HG02981 (cell line): ENCODE results near the gene PDE8B.

ENCODE experiments used
- ATAC-seq: cut with Tn5 transposase; IDR thresholded peaks from one replicate; pipeline ENCODE4 v1.9.1; 2021; ENCODE audit warnings: mild to moderate bottlenecking, moderate library complexity; ENCODE audit not compliant: unreplicated experiment

PDE8B gene, protein sequence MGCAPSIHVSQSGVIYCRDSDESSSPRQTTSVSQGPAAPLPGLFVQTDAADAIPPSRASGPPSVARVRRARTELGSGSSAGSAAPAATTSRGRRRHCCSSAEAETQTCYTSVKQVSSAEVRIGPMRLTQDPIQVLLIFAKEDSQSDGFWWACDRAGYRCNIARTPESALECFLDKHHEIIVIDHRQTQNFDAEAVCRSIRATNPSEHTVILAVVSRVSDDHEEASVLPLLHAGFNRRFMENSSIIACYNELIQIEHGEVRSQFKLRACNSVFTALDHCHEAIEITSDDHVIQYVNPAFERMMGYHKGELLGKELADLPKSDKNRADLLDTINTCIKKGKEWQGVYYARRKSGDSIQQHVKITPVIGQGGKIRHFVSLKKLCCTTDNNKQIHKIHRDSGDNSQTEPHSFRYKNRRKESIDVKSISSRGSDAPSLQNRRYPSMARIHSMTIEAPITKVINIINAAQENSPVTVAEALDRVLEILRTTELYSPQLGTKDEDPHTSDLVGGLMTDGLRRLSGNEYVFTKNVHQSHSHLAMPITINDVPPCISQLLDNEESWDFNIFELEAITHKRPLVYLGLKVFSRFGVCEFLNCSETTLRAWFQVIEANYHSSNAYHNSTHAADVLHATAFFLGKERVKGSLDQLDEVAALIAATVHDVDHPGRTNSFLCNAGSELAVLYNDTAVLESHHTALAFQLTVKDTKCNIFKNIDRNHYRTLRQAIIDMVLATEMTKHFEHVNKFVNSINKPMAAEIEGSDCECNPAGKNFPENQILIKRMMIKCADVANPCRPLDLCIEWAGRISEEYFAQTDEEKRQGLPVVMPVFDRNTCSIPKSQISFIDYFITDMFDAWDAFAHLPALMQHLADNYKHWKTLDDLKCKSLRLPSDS

DNA sequence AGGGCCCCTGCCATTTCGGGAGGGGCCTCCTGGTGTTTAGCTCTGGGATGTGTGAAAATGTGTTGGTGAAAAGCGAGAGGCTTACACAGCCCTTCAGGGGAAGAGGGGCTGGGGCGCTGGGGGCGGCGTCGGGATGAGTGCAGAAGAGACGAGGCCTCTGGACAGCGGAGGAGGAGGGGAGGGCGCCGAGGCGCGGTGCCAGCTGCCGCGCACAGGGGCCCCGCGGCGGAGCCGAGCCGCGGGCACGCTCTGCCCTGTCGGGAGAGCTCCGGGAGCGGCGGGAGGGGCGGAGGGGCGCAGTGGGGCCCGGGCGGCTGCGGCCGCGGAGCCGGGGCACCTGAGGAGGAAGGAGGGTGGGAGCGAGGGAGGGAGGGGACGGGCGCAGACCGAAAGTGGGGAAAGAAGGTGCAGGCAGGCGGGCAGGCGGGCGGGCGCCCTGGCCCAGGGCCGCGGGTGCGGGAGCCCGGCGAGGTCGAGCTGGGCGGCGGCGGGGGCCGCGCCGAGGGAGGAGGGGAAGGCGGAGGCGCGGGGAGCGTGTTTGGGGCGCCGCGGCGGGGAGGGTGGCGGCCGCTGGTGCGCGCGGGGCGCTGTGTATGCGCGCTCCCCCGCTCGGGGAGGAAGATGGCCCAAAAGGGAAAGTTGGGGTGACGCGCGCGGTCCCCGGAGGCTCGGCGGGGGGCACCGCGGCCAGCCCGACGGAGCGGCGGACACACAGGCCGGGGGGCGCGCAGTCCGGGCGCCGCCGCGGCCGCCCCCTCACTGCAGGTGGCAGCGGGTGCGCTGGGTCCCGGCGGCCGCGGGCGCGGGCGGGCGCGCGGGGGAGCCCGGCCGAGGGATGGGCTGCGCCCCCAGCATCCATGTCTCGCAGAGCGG lies at the start of gene PDE8B:
PDE8B (plus strand) TSS at position 590 of the 873 bp plus-strand sequence; CDS start at position 836, 246 bp downstream.
- ATAC-seq = no peak

DNA sequence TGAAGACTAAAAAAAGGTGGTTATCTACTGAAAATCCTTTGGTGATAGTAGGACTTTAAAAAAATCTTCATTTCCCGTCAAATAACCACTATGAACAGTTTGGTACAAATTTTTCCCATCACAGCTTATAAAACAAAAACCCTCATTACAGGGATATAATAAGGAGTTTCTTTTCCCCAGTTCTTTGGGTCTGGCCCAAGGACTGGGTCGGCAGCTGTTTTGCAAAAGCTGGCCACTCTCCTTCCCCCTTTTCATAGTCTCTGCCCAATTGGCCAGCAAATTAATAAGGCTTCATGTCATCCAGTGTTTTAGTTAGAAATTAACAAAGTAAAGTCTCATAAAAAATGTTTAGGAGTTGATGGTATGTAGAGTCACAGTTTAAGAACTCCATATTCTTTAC lies 47.0 kb upstream of the PDE8B start:
- no peak for ATAC-seq

DNA sequence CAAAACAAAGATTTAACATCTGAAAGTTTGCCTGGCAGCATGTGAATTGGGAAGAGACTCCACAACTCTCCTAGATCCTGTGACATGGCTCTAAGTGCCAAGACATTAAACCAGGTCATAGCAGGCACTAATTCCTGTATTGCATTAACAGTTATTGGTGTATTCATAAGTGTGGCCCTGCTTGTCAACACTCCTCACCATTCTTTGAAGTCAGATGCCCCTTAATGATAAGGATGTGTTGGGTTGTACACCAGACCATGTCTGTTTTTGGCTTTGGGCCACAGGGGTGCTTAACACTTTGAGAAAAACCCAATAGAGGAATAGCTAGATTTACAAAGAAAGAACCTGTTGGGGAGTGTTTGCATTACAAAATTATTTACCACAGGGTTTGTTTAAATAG lies 43.4 kb upstream of the PDE8B start:
- no peak for ATAC-seq

- no peak for ATAC-seq
These were observed 42.8 kb upstream of the PDE8B start for GRCh38 chr5:77167695-77168121.

- ATAC-seq = no peak
These were observed 42.2 kb upstream of the PDE8B start for GRCh38 chr5:77168161-77168878.

DNA sequence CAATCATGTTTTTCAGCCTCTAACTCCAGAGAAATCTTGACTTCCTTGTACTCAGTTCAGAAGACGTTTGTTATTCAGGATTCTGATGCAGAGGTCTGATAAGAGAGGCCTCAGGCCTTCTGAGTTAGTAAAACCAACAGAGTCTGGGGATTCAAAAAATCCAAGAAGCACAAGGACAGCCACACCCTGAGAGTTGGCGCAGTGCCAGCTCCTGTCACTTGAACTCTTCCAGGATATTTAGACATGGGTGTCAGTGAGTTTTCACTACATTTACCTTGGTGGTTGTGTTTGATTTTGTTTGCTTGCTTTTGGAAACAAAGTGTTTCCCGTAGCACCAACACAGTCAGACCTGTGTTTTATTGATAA lies 41.6 kb upstream of the PDE8B start:
- ATAC-seq = no peak

- no peak for ATAC-seq
These were observed 40.1 kb upstream of the PDE8B start for GRCh38 chr5:77170196-77170890.

GRCh38 chr5:77171141-77171910 lies 39.2 kb upstream of the PDE8B start:
- ATAC-seq = no peak

DNA sequence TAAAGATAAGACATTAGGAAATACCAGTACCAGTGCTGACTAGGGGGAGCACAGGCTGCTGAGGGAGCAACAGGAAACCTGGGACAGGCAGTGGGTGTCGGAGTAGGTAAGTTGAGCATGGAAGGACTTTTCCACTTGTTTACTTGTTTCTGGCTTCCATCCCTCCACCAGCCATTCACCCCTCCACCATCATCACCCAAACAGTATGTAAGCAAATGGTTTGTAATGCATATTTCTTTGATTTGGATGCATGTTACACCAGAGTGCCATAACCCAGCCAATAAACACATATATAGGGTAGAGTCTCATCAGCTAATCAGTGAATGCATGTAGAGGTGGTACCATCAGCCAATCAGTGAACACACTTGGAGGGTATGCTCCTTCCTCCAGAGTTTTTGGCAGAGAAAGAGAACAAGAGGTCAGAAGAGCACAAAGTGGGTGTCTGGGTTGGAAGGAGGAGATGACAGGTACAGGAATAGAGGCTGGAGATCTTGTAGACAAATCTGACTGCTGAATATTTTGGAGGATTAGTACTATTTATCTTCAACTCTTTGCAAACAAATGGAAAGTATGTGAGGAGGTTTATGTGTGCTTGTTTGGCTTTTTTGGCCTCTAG lies 37.7 kb upstream of the PDE8B start:
- ATAC-seq = no peak

- no peak for ATAC-seq
These were observed 36.0 kb upstream of the PDE8B start for GRCh38 chr5:77174526-77174925.

- ATAC-seq = no peak
These were observed 35.2 kb upstream of the PDE8B start for GRCh38 chr5:77175231-77175630.

- ATAC-seq = no peak
These were observed 34.1 kb upstream of the PDE8B start for GRCh38 chr5:77176429-77176828.

GRCh38 chr5:77177576-77177975 lies 32.9 kb upstream of the PDE8B start:
- ATAC-seq = no peak

DNA sequence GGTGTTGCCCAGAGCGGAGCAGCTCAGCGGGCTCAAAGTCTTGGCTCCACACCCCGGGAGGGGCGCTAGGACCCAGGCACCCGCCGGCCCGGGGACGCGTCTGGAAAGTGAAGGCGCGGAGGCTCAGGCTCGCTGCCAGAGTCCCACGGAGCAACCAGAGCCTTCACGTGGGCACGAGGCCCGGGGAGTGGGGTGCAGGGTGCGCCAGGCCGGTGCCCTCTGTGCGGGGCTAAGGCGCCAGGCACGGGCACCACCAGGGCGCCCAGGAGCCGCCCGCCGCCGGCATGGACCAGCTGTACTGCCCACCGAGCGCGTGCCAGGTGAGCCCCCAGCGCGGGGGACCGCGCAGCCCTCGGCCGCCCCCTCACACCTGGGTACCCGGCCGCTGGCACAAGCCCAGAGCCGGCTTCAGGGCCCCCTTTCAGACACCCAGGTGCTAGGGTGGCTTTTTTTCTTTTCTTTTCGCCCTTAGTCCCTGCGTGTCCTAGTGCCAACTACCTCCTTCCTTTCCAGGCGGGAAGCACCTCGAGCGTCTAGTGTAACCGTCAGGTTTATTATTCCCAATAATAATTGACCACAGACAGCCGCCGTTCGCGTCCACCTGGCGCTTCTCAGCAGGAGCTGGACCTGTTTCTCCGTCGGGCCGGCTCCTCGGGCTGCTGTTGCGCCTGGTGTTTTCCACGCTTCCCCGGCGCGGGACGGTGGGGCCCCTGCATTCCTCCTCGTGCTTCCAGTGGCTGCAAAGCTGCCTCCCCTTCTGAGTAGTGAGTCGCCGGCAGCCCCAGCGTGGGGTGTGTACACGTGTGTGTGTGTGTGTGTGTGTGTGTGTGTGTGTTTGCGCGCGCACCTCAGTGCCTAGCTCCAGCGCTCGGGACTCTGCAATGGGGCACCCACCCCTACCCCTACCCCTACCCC lies 30.1 kb upstream of the PDE8B start:
- ATAC-seq = no peak

DNA sequence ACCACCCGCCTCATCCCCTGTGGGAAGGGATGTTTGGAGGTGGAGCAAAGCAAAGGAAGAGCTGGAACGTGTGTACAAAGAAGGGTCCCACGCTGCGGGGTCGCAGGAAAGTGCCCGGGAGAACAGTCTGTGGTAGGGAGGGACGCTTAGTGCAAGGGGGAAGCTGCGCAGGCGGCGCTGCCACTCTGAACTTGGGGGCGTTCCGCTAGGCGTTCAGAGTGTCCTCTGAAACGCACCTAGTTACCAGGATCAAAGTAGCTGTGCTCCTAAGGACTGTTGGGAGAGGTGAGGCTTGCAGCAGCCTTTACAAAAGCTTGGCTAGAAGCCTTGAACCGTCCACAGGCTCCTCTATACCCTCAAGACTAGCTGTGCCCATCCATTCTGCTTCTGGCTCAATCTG lies 29.3 kb upstream of the PDE8B start:
- ATAC-seq = no peak

GRCh38 chr5:77181596-77182304 lies 28.7 kb upstream of the PDE8B start:
- no peak for ATAC-seq

- no peak for ATAC-seq
These were observed 28.1 kb upstream of the PDE8B start for GRCh38 chr5:77182367-77182766.
